Kidney (tissue), 14 donors: ENCODE measurements around the gene TRIO. TPM values are rescaled to one million over a fixed set of nuclear protein-coding genes. Genes with fewer than 3 reads are reported as not detected.

Experiments
- DNase-seq, 5 donors: peaks; one replicate each; pipeline ENCODE4 v3.0.0-alpha.2; 2013 to 2020
- FAIRE-seq: peaks from 2 replicates; lab custom pipeline; 2012; peaks lifted over from hg19 to GRCh38; lab: Jason Lieb, UNC
- H3K27ac ChIP-seq, 2 donors: one replicate each; pipeline ENCODE4 v1.7.0; 2013; ENCODE audit warnings: low read depth in 2 of 2, low read length in 2 of 2, inconsistent platforms in 1 of 2
- H3K27me3 ChIP-seq: one replicate; pipeline ENCODE4 v1.7.1; 2013; ENCODE audit warnings: low read length, inconsistent platforms; ENCODE audit not compliant: control insufficient read depth, insufficient read depth
- H3K36me3 ChIP-seq, 3 donors: one replicate each; pipeline versions ENCODE4 v1.7.0 to v1.7.1; 2013; ENCODE audit warnings: low read length in 3 of 3, control low read depth in 1 of 3, inconsistent platforms in 1 of 3; ENCODE audit not compliant: insufficient read depth in 3 of 3, control insufficient read depth in 2 of 3
- H3K4me1 ChIP-seq, 3 donors: one replicate each; pipeline versions ENCODE4 v1.7.0 to v1.7.1; 2013; ENCODE audit warnings: low read length in 3 of 3, inconsistent platforms in 1 of 3, low read depth in 1 of 3; ENCODE audit not compliant: control insufficient read depth in 2 of 3, insufficient read depth in 2 of 3
- H3K4me3 ChIP-seq, 3 donors: one replicate each; pipeline versions ENCODE4 v1.7.0 to v1.8.1; 2013; ENCODE audit warnings: low read length in 3 of 3, control low read depth in 1 of 3, inconsistent platforms in 1 of 3
- H3K9ac ChIP-seq, 3 donors: one replicate each; pipeline versions ENCODE4 v1.7.0 to v1.7.1; 2013; ENCODE audit warnings: low read length in 3 of 3, control low read depth in 1 of 3, inconsistent platforms in 1 of 3
- H3K9me3 ChIP-seq, 3 donors: one replicate each; pipeline versions ENCODE4 v1.7.0 to v1.7.1; 2013; ENCODE audit warnings: low read length in 3 of 3, control low read depth in 1 of 3, inconsistent platforms in 1 of 3; ENCODE audit not compliant: control insufficient read depth in 2 of 3, insufficient read depth in 1 of 3
- CTCF ChIP-seq: IDR thresholded peaks from 3 replicates; pipeline ENCODE4 v1.5.1; 2012; ENCODE audit warnings: mild to moderate bottlenecking, moderate library complexity, borderline replicate concordance; ENCODE audit not compliant: insufficient read depth; ENCODE audit errors: extremely low read depth
- intact Hi-C: fragments of 100-400 bp; cut with DNase I; formaldehyde crosslinking; loops from one replicate; pipeline ENCODE4 v1.11.1; 2022
- polyA plus RNA-seq: library from polyadenylated mRNA; stranded (reverse); fragments of 350-450 nt; fragmentation: Illumina TruSeq; extraction: RNeasy Lipid Tissue Mini Kit (QIAGEN cat#74804); gene quantifications from one replicate; pipeline ENCODE4 v1.2.3, GENCODE V29; 2014; ENCODE audit warnings: low read depth, low replicate concordance; ENCODE audit not compliant: insufficient read depth
- total RNA-seq: library from RNA; stranded (reverse); fragmentation: NEBNext Ultra II Directional; extraction: Animal tissue kit (Norgen Biotek cat#: 25700); gene quantifications from one replicate; pipeline ENCODE4 v1.2.1, GENCODE V29; 2021
- donor health status: control.
- donor health status: control.
- donor health status: control.
- donor health status: control.
- donor health status: control.
- donor health status: DM: yes; HTN: yes; CAD: no.
- donor health status: Normal renal cell carcinoma (clear cell type).

The TRIO gene
- total and polyA plus RNA-seq, 2 donors from 2014 or later, result 9.5 to 149 TPM

- no peaks in the 10 kb centered on the region for H3K27me3 ChIP-seq
- H3K9ac ChIP-seq, result no peak overlapping the region
- H3K27ac ChIP-seq, result no peak overlapping the region
- FAIRE-seq (no peak), DNase-seq (no peak)
- intact Hi-C loops, result no loop called here
- H3K9me3 ChIP-seq, result no peaks in the 10 kb centered on the region
- no peak for TF ChIP-seq CTCF
- H3K4me3 ChIP-seq, result no peak overlapping the region
- H3K4me1 ChIP-seq, result peaks cover 0 to 9% (median 3%) of the 10 kb centered on the region in 3 donors
- no peaks in the 10 kb centered on the region for H3K36me3 ChIP-seq
Measured at GRCh38 chr5:14235872-14236271, 92.7 kb downstream of the TRIO start.

- H3K27ac ChIP-seq, result no peak overlapping the region
- H3K9ac ChIP-seq, result no peak overlapping the region
- no peaks in the 10 kb centered on the region for H3K9me3 ChIP-seq
- intact Hi-C loops, result no loop called here
- no peaks in the 10 kb centered on the region for H3K27me3 ChIP-seq
- H3K36me3 ChIP-seq, result no peaks in the 10 kb centered on the region
- H3K4me3 ChIP-seq, result no peak overlapping the region
- FAIRE-seq, result no peak
- TF ChIP-seq CTCF, result no peak
- peaks cover 0 to 9% (median 3%) of the 10 kb centered on the region in 3 donors for H3K4me1 ChIP-seq
- DNase-seq, result no peak
Measured at GRCh38 chr5:14236757-14237156, 93.6 kb downstream of the TRIO start.

- no peak for DNase-seq
- Histone ChIP-seq H3K27me3 (no peaks in the 10 kb centered on the region), H3K4me3 (no peak overlapping the region), H3K27ac (no peak overlapping the region), H3K4me1 (peaks cover 0 to 9% (median 3%) of the 10 kb centered on the region in 3 donors), H3K9me3 (no peaks in the 10 kb centered on the region), H3K36me3 (no peaks in the 10 kb centered on the region), H3K9ac (no peak overlapping the region)
- no peak for TF ChIP-seq CTCF
- no peak for FAIRE-seq
- intact Hi-C loops, result no loop called here
Measured at GRCh38 chr5:14237317-14238086, 94.4 kb downstream of the TRIO start.
